ENCODE data around the gene CRYBG1.
A peak's percentile ranks its signal among the peaks of the same experiment; 100 is the strongest.

CRYBG1 gene

GRCh38 chr6:106359959-106360409 is 533 bp upstream of the CRYBG1 start:
- DNase-seq (ENCODE audit: low read depth) = no peak
- H3K4me3 ChIP-seq (ENCODE audit: low read depth, low read length) = peak overlapping the region; percentile 46
- TF ChIP-seq, protein P1, sequence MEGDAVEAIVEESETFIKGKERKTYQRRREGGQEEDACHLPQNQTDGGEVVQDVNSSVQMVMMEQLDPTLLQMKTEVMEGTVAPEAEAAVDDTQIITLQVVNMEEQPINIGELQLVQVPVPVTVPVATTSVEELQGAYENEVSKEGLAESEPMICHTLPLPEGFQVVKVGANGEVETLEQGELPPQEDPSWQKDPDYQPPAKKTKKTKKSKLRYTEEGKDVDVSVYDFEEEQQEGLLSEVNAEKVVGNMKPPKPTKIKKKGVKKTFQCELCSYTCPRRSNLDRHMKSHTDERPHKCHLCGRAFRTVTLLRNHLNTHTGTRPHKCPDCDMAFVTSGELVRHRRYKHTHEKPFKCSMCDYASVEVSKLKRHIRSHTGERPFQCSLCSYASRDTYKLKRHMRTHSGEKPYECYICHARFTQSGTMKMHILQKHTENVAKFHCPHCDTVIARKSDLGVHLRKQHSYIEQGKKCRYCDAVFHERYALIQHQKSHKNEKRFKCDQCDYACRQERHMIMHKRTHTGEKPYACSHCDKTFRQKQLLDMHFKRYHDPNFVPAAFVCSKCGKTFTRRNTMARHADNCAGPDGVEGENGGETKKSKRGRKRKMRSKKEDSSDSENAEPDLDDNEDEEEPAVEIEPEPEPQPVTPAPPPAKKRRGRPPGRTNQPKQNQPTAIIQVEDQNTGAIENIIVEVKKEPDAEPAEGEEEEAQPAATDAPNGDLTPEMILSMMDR (IDR thresholded peaks at IDR 0.05; ENCODE audit: low read depth, low read length, missing control alignments) = no peak
- in situ Hi-C loops (cut with HindIII; ENCODE audit: low sequenced_read_pairs) = no loop called here

DNA sequence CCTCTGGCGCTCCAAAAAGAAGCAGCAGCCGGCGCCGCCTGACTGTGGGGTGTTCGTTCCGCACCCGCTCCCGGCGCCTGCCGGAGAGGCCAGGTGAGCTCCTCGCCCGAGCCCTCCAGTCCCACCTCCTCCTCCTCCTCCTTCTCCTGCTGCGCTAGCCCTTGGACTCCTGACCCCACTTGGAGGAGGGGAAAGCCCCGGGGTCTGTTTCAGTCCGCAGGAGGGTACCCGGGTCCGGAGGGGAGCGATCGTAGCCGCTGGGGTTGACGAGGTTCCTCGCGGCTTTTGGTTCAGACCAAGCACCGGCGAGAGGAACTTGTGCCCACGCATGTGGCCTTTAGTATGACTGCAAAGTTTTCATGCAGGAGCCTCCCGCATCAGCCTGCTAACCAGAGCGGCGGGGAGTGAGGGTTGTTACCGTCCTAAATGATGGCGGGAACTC is 493 bp downstream of the CRYBG1 start:
- in situ Hi-C loops (cut with HindIII; ENCODE audit: low sequenced_read_pairs) = no loop called here
- TF ChIP-seq, protein P1 (IDR thresholded peaks at IDR 0.05; ENCODE audit: low read depth, low read length, missing control alignments) = no peak
- no peak for DNase-seq (ENCODE audit: low read depth)
- peak overlapping the region; percentile 46 for H3K4me3 ChIP-seq (ENCODE audit: low read depth, low read length)

DNA sequence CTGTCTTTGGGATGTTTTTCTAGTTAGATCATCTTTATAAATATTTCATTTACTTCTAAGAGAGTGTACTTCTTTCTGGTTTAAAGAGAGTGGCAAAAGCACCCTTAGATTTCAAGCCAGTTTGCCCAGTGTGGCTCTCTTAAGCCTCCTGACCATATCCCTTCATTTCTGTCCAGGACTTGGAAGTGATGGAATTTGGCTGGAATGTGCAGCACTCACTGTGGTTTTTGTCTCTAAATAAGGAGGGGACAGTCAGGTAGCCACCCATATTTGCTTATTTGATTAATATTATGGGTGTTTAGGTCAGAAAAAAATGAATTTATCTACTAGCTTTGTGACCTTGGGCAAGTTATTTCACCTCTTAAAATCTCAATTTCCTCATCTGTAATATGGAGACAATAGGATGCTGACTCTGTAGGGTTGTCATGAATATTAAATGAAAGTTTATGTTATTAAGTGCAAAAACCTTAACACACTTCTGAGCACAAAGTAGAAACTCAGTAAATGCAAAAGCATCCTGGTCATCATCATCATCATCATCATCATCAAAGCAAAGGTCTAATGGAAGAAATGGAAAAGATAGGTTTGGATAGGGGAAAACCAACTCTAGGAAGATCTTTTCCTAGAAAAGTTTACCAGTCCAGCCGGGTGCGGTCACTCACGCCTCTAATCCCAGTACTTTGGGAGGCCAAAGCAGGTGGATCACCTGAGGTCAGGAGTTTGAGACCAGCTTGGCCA is 3.1 kb downstream of the CRYBG1 start:
- DNase-seq (ENCODE audit: low read depth) = no peak
- no peak overlapping the region for H3K4me3 ChIP-seq (ENCODE audit: low read depth, low read length)
- in situ Hi-C loops (cut with HindIII; ENCODE audit: low sequenced_read_pairs) = no loop called here
- TF ChIP-seq, protein P1 (IDR thresholded peaks at IDR 0.05; ENCODE audit: low read depth, low read length, missing control alignments) = no peak

DNA sequence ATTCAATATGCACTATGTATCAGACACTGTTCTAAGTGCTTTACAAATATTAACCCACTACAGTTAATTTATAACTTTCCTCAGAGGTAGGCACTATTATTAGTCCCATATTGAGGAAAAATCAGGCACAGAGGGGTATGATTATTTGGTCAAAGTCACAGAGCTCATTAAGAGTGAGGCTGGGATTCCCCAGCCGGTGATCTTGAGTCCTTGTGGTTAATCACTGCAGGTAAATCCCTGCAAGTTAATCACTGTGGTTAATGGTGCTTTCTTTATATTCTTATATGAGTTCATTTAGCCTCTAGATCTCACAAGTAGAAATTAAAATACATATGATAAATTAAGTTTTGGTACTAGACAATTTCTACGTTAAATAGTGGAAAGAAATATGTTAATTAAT is 9.2 kb downstream of the CRYBG1 start:
- in situ Hi-C loops (cut with HindIII; ENCODE audit: low sequenced_read_pairs) = no loop called here
- no peak for DNase-seq (ENCODE audit: low read depth)
- TF ChIP-seq, protein P1 (IDR thresholded peaks at IDR 0.05; ENCODE audit: low read depth, low read length, missing control alignments) = no peak
- H3K4me3 ChIP-seq (ENCODE audit: low read depth, low read length) = no peak overlapping the region

DNA sequence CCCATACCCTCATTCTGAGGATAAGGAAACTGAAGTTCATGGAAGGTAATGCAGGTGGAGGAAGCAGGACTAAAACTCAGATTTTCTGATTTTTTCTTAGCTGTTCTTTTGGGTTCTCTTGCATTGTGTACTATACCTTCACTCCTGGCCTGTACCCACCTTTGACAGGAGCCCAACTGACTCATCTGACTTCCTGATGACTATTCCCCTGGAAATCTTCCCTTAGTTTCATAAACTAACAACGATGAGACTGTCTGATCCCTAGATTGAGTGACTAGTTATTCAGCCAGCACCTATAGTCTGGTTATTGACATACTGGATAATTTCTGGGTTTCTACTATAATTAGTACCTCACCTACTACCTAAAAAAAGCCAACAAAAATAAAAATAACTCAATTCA is 10.1 kb downstream of the CRYBG1 start:
- TF ChIP-seq, protein P1 (IDR thresholded peaks at IDR 0.05; ENCODE audit: low read depth, low read length, missing control alignments) = no peak
- H3K4me3 ChIP-seq (ENCODE audit: low read depth, low read length) = no peak overlapping the region
- no peak for DNase-seq (ENCODE audit: low read depth)
- in situ Hi-C loops (cut with HindIII; ENCODE audit: low sequenced_read_pairs) = no loop called here

GRCh38 chr6:106372838-106373501 is 12.5 kb downstream of the CRYBG1 start:
- TF ChIP-seq, protein P1 (IDR thresholded peaks at IDR 0.05; ENCODE audit: low read depth, low read length, missing control alignments) = no peak
- in situ Hi-C loops (cut with HindIII; ENCODE audit: low sequenced_read_pairs) = no loop called here
- H3K4me3 ChIP-seq (ENCODE audit: low read depth, low read length) = no peak overlapping the region
- DNase-seq (ENCODE audit: low read depth) = no peak

Measured in astrocyte of the cerebellum (primary cell).